Measurements from ENCODE around the gene CNTN4.

Gene CNTN4

GRCh38 chr3:2153547-2153946, 54.9 kb downstream of the CNTN4 start:
- DNase-seq, result no peak

- DNase-seq, result no peak
Observed at GRCh38 chr3:2154621-2155020, 56.0 kb downstream of the CNTN4 start.

GRCh38 chr3:2156244-2156847, 57.7 kb downstream of the CNTN4 start:
- no peak for DNase-seq

- DNase-seq, result no peak
Observed at GRCh38 chr3:2158828-2159227, 60.2 kb downstream of the CNTN4 start.

- DNase-seq, result no peak
Observed at GRCh38 chr3:2166552-2166951, 67.9 kb downstream of the CNTN4 start.

GRCh38 chr3:2172561-2173171, 74.0 kb downstream of the CNTN4 start:
- no peak for DNase-seq

- no peak for DNase-seq
Observed at GRCh38 chr3:2180634-2181033, 82.0 kb downstream of the CNTN4 start.

GRCh38 chr3:2198776-2199279, 100.2 kb downstream of the CNTN4 start:
- no peak for DNase-seq

GRCh38 chr3:2204054-2204453, 105.4 kb downstream of the CNTN4 start:
- DNase-seq, result no peak

GRCh38 chr3:2205692-2206091, 107.0 kb downstream of the CNTN4 start:
- no peak for DNase-seq

- no peak for DNase-seq
Observed at GRCh38 chr3:2206536-2206935, 107.9 kb downstream of the CNTN4 start.

GRCh38 chr3:2211568-2211967, 112.9 kb downstream of the CNTN4 start:
- no peak for DNase-seq

GRCh38 chr3:2212206-2212605, 113.5 kb downstream of the CNTN4 start:
- no peak for DNase-seq

GRCh38 chr3:2218375-2218774, 119.7 kb downstream of the CNTN4 start:
- no peak for DNase-seq

GRCh38 chr3:2218816-2219215, 120.2 kb downstream of the CNTN4 start:
- no peak for DNase-seq

GRCh38 chr3:2236203-2236602, 137.5 kb downstream of the CNTN4 start:
- no peak for DNase-seq

GRCh38 chr3:2244137-2244536, 145.5 kb downstream of the CNTN4 start:
- no peak for DNase-seq

GRCh38 chr3:2246873-2247648, 148.4 kb downstream of the CNTN4 start:
- no peak for DNase-seq

GRCh38 chr3:2247831-2248230, 149.2 kb downstream of the CNTN4 start:
- no peak for DNase-seq

- DNase-seq, result no peak
Observed at GRCh38 chr3:2250783-2251182, 152.1 kb downstream of the CNTN4 start.

- DNase-seq, result no peak
Observed at GRCh38 chr3:2261747-2262146, 163.1 kb downstream of the CNTN4 start.

GRCh38 chr3:2262204-2262603, 163.5 kb downstream of the CNTN4 start:
- no peak for DNase-seq

- DNase-seq, result no peak
Observed at GRCh38 chr3:2266606-2267005, 167.9 kb downstream of the CNTN4 start.

GRCh38 chr3:2268779-2269178, 170.1 kb downstream of the CNTN4 start:
- DNase-seq, result no peak

Data from DMS 273 treated with DMSO at 0.1 percent for 48 hours (cell line).